ENCODE data around the gene TMEM231. TPM values are rescaled to one million over a fixed set of nuclear protein-coding genes. Genes with fewer than 3 reads are reported as not detected.
"Not testable (repeated sequence)": the region's sequence is repeated elsewhere in the genome, so short reads cannot be mapped to it uniquely, and the experiment has no call there.

TMEM231 gene
- total RNA-seq, 1 experiment from 2014 or later, result 9.2 TPM

- in situ Hi-C loops (cut with HindIII; ENCODE audit: low pct_unique_long_range_greater_than_20kb, low sequenced_read_pairs), result no loop called here
- no peak for DNase-seq (ENCODE audit: low read depth, low spot score)
Observed at GRCh38 chr16:75503801-75504200, 52.3 kb downstream of the TMEM231 start.

- in situ Hi-C loops (cut with HindIII; ENCODE audit: low pct_unique_long_range_greater_than_20kb, low sequenced_read_pairs), result no loop called here
- DNase-seq (ENCODE audit: low read depth, low spot score), result no peak
Observed at GRCh38 chr16:75502916-75503605, 53.0 kb downstream of the TMEM231 start.

GRCh38 chr16:75501820-75502219, 54.2 kb downstream of the TMEM231 start:
- in situ Hi-C loops (cut with HindIII; ENCODE audit: low pct_unique_long_range_greater_than_20kb, low sequenced_read_pairs), result not testable (repeated sequence)
- DNase-seq (ENCODE audit: low read depth, low spot score), result peak; percentile 25

- DNase-seq (ENCODE audit: low read depth, low spot score), result no peak
- in situ Hi-C loops (cut with HindIII; ENCODE audit: low pct_unique_long_range_greater_than_20kb, low sequenced_read_pairs), result no loop called here
Observed at GRCh38 chr16:75501359-75501758, 54.7 kb downstream of the TMEM231 start.

DNA sequence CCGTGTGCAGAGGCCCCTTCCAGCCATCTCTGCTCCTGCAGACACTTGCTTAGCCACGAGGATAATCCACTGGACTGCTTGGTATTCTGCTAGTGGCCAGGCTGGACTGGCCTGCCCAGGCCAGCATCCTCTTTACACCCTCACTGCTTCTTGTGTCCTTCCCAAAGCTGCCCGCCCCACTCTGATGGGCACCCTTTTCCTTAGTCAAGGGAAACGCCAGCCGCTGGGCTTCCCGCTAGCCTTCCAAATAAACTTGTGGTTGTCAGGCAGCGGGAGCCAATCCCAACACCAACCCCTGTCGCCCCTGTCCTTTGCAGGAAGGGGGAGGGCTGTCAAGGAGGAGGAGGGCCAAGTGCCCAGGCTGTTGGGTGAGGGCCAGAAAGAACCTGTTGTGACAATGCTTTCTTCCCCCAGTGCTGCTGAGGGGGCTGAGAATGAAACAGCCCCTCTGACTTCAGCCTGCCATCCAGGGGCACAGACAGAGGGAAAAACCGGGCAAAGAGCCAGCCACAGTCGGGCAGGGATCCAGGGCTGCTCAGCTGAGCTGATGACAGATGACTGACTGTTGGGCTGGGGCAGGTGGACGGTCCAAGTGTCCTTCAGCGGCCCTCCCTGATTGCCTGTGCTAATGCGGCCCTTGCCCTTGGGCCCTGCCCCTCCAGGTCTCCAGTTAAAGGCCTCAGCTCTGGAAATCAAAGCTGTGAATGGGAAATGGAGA, 57.3 kb downstream of the TMEM231 start:
- DNase-seq (ENCODE audit: low read depth, low spot score); in situ Hi-C loops (cut with HindIII; ENCODE audit: low pct_unique_long_range_greater_than_20kb, low sequenced_read_pairs): not testable (repeated sequence)

DNA sequence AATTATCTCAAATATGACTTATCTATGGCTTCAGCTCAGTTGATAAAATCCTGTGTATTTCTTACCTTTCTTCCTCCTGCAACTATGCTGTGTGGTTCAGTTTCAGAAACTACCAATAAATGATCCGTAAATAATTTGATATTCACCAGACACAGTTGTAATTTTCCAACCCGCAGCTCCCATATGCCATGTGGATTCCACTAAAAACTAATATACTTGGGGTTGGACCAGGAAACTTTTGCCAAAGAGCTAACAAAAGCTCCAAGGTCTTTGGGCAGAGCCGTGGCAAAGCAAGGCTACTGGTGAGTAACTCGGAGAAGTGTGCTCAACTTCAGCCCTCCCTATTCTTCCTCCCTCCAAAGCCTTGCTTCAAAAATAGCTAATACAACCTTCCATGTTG, 58.5 kb downstream of the TMEM231 start:
- no peak for DNase-seq (ENCODE audit: low read depth, low spot score)
- in situ Hi-C loops (cut with HindIII; ENCODE audit: low pct_unique_long_range_greater_than_20kb, low sequenced_read_pairs), result no loop called here

GRCh38 chr16:75495076-75495674, 60.9 kb downstream of the TMEM231 start, which contains the start of gene CHST6:
CHST6 (minus strand) TSS chr16:75495441; CDS start chr16:75479828, 15,613 bp downstream.
- in situ Hi-C loops (cut with HindIII; ENCODE audit: low pct_unique_long_range_greater_than_20kb, low sequenced_read_pairs), result no loop called here
- peak; percentile 85 for DNase-seq (ENCODE audit: low read depth, low spot score)

DNA sequence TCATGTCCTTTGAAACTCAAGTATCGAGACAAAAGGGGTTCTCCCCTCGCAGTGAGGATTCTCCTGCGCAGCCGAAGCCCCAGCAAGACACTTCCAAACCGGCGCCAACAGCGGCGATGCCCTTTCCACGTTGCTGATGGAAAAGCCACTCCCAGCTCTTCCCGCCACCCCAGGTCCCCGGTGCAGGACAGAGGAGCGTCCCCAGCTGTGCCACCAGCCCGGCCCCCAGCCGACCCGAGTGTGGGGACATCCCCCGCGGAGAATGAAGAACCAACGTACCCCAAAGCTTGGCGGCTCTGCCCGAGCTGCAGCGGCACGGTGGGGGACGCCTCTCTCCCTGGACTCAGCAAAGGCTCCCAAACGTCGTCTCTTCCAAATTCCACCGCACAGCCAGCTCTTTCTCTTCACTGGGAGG, 61.4 kb downstream of the TMEM231 start:
- in situ Hi-C loops (cut with HindIII; ENCODE audit: low pct_unique_long_range_greater_than_20kb, low sequenced_read_pairs), result no loop called here
- peak; percentile 14 for DNase-seq (ENCODE audit: low read depth, low spot score)

- in situ Hi-C loops (cut with HindIII; ENCODE audit: low pct_unique_long_range_greater_than_20kb, low sequenced_read_pairs), result no loop called here
- DNase-seq (ENCODE audit: low read depth, low spot score), result no peak
Observed at GRCh38 chr16:75494184-75494583, 61.9 kb downstream of the TMEM231 start.

- in situ Hi-C loops (cut with HindIII; ENCODE audit: low pct_unique_long_range_greater_than_20kb, low sequenced_read_pairs), result no loop called here
- DNase-seq (ENCODE audit: low read depth, low spot score), result peak; percentile 49
Observed at GRCh38 chr16:75491876-75492275, 64.2 kb downstream of the TMEM231 start.

GRCh38 chr16:75488322-75488721, 67.7 kb downstream of the TMEM231 start:
- no peak for DNase-seq (ENCODE audit: low read depth, low spot score)
- in situ Hi-C loops (cut with HindIII; ENCODE audit: low pct_unique_long_range_greater_than_20kb, low sequenced_read_pairs), result no loop called here

Other genes with a start within 250 kb of the TMEM231 start
- gene CFDP1, start 122.7 kb downstream of the TMEM231 start, total RNA-seq (2014; rRNA removed; shearing (Covaris generic)), result 24.8 and 25.1 TPM in 2 replicates
- gene TMEM170A, start 91.6 kb downstream of the TMEM231 start, total RNA-seq (2014; rRNA removed; shearing (Covaris generic)), result 18.1 and 19.3 TPM in 2 replicates
- gene CHST6, start 60.8 kb downstream of the TMEM231 start, total RNA-seq (2014; rRNA removed; shearing (Covaris generic)), result 10.2 and 11.0 TPM in 2 replicates
- 0.08 TPM in 1 of 2 replicates, not detected in the other for gene CHST5, start 20.1 kb downstream of the TMEM231 start, total RNA-seq (2014; rRNA removed; shearing (Covaris generic))
- gene GABARAPL2, start 10.1 kb upstream of the TMEM231 start, total RNA-seq (2014; rRNA removed; shearing (Covaris generic)), result 48.7 and 50.5 TPM in 2 replicates
- 56.3 and 78.9 TPM in 2 replicates for gene ADAT1, start 67.0 kb upstream of the TMEM231 start, total RNA-seq (2014; rRNA removed; shearing (Covaris generic))
- gene KARS1, start 91.4 kb upstream of the TMEM231 start, total RNA-seq (2014; rRNA removed; shearing (Covaris generic)), result 230 and 243 TPM in 2 replicates
- 36.3 and 41.9 TPM in 2 replicates for gene TERF2IP, start 91.5 kb upstream of the TMEM231 start, total RNA-seq (2014; rRNA removed; shearing (Covaris generic))
- gene CPHXL2, start 120.8 kb upstream of the TMEM231 start, total RNA-seq (2014; rRNA removed; shearing (Covaris generic)), result not detected in 2 replicates
- not detected in 2 replicates for gene DUXB, start 145.2 kb upstream of the TMEM231 start, total RNA-seq (2014; rRNA removed; shearing (Covaris generic))
- gene CPHXL, start 170.2 kb upstream of the TMEM231 start, total RNA-seq (2014; rRNA removed; shearing (Covaris generic)), result not detected in 2 replicates